NB4 (cell line): ENCODE results near the gene OTUB2.

Experiments
- TF ChIP-seq, protein P1 (sequence below): IDR thresholded peaks from one replicate; pipeline ENCODE4 v1.5.1; 2012; ENCODE audit warnings: low read depth, low read length
- TF ChIP-seq, protein P2 (sequence below): IDR thresholded peaks from 2 replicates; pipeline ENCODE4 v1.6.1; 2011; ENCODE audit warnings: low read depth, low read length

- TF ChIP-seq, protein P1, sequence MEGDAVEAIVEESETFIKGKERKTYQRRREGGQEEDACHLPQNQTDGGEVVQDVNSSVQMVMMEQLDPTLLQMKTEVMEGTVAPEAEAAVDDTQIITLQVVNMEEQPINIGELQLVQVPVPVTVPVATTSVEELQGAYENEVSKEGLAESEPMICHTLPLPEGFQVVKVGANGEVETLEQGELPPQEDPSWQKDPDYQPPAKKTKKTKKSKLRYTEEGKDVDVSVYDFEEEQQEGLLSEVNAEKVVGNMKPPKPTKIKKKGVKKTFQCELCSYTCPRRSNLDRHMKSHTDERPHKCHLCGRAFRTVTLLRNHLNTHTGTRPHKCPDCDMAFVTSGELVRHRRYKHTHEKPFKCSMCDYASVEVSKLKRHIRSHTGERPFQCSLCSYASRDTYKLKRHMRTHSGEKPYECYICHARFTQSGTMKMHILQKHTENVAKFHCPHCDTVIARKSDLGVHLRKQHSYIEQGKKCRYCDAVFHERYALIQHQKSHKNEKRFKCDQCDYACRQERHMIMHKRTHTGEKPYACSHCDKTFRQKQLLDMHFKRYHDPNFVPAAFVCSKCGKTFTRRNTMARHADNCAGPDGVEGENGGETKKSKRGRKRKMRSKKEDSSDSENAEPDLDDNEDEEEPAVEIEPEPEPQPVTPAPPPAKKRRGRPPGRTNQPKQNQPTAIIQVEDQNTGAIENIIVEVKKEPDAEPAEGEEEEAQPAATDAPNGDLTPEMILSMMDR = no peak
- TF ChIP-seq, protein P2, sequence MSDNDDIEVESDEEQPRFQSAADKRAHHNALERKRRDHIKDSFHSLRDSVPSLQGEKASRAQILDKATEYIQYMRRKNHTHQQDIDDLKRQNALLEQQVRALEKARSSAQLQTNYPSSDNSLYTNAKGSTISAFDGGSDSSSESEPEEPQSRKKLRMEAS = no peak
These were observed 26.6 kb upstream of the OTUB2 start for GRCh38 chr14:93999573-93999972.
